Stimulated activated CD4-positive, alpha-beta T cell treated with anti-CD3 and anti-CD28 coated beads, Interleukin-2, amount 100 ng/mL, for 4 hours (primary cell): Measurements from ENCODE around the gene PPP1CA.

Experiments used
- DNase-seq: peaks from one replicate; pipeline ENCODE4 v3.0.0-alpha.2; 2020; ENCODE audit warnings: low read depth

PPP1CA gene

GRCh38 chr11:67351275-67352005, 50.2 kb downstream of the PPP1CA start:
- DNase-seq = peak; percentile 48

GRCh38 chr11:67349928-67350465, 51.7 kb downstream of the PPP1CA start:
- no peak for DNase-seq

GRCh38 chr11:67349457-67349856, 52.2 kb downstream of the PPP1CA start:
- no peak for DNase-seq

- no peak for DNase-seq
These were observed 52.6 kb downstream of the PPP1CA start for GRCh38 chr11:67349036-67349435.
